HG02571 (cell line): ENCODE measurements around the gene NCAM2.
"Not testable (repeated sequence)": the region's sequence is repeated elsewhere in the genome, so short reads cannot be mapped to it uniquely, and the experiment has no call there.

Source experiments
- ATAC-seq: cut with Tn5 transposase; IDR thresholded peaks from one replicate; pipeline ENCODE4 v1.9.1; 2021; ENCODE audit warnings: mild to moderate bottlenecking, moderate library complexity; ENCODE audit not compliant: unreplicated experiment

Gene NCAM2

DNA sequence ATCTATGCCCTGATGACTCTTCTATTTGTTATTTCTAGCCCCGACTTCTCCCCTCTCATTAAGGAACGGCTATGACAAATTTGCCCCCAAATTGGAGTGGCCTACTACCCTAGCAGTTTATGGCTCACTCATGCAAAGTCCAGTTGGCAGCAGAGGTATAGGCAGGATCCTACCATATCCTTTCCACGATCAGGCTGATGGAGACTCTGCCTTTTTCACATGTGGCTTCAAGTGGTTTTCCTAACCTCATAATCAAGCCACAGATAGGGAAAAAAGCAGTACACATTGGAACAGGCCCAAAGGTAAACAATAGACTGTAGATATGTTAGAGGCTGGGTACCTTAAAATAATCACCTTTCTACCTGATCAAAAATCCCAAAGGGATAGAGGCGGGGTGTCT lies 292.5 kb downstream of the NCAM2 start:
- no peak for ATAC-seq

DNA sequence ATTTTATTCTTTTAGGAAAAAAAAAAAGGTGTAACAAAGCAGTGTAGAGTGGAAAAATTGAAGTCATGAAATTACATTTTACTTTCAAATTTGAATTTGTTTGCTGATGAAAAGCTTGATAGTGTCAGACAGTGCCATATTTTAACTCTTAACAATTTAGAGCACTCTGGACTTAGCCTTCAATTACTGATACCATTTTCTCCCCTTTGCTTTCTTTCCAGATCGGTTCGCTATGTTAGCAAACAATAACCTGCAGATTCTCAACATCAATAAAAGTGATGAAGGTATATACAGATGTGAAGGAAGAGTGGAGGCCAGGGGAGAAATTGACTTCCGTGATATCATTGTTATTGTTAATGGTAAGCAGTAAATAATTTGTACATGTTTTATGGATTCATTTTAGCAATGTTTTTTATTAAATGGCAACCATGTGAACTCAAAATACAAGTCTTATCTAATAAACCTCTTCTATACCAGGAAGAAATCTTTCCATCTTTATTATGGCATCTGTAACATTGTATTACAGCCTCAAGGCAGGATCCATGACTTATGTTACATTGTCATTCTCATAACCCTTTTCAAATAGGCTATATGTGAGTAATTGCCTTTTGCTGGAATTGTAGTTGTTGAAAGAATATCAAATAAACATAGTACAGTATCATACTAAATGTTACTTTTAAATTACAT lies 293.8 kb downstream of the NCAM2 start:
- no peak for ATAC-seq

DNA sequence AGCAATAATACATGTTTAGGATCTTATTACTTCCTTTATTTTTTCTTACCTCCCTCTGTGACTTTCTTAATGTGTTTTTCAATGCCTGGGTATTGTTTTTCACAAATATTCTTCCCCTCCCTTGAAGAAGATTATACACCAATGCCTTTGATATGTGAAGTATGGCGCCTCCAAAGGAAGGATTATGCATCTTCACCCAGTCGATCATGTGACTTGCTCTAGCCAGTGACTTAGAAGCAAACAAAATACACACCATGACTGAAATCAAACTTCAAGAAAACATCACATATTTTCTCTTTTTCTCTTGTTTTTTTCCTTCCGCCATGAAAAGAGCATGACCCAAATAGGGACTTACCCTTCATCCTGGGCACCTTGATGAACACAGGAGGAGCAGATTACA lies 297.1 kb downstream of the NCAM2 start:
- no peak for ATAC-seq

DNA sequence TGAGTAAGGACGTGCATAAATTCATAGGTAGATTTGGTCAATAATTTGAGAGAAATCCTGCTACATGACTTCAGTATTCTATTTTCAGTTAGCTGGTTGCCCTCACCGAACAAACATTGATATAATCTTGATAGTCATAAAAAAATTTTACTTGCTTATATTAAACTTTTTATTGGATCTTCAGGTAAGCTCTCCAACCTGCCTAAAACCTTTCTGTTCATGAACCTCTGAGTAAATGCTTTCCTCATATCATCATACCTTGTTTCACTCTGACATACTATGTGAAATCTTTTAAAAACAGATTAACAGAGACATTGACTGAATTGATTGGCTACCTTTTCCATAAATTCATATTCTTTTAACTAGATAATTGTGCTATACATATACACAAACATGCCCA lies 299.0 kb downstream of the NCAM2 start:
- no peak for ATAC-seq

DNA sequence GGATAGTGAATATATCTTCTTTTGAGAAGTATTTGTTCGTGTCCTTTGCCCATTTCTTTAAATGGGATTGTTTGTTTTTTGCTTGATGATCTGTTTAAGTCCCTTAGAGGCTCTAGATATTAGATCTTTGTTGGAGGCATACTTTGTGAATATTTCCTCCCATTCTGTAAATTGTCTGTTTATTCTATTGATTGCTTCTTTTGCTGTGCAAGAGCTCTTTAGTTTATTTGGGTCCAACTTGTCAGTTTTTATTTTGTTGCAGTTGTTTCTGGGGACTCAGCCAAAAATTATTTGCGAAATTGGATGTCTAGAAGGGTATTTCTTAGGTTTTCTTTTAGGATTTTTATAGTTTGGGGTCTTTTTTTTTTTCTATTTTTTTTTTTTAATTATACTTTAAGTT lies 302.8 kb downstream of the NCAM2 start:
- ATAC-seq: no peak

DNA sequence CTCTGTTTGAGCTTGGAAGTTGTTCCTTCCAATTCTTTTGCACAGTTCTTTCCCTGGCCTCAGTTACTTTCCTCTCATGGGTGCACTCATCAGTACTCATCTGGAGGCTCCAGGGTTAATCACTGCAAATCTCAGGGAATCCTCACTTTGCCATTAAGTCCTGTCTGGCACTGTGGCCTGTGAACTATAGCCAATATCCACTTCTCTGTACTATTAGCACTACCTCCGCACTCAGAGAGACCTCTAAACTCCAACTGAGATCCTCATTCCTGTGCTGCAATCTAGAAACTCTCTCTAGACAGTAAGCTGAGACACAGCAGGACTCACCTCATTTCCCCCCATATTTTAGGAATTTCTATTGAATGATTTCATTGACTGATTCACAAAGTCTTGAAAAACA lies 311.3 kb downstream of the NCAM2 start:
- no peak for ATAC-seq

DNA sequence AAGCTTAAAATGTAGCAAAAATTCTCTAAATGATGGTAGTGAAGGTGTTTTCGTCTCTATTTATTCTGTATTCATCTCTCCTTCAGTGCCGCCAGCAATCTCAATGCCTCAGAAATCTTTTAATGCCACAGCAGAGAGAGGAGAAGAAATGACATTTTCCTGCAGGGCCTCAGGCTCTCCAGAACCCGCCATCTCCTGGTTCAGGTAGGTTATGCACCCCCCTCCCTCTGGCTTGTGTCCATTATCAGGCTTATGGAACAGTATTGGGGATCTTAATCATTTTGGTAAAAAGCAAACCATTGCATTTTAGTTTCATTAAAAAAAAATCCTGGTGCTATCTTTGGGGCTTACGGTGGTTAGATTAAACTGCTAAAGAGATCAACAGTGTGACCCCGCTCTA lies 326.1 kb downstream of the NCAM2 start:
- ATAC-seq: no peak

DNA sequence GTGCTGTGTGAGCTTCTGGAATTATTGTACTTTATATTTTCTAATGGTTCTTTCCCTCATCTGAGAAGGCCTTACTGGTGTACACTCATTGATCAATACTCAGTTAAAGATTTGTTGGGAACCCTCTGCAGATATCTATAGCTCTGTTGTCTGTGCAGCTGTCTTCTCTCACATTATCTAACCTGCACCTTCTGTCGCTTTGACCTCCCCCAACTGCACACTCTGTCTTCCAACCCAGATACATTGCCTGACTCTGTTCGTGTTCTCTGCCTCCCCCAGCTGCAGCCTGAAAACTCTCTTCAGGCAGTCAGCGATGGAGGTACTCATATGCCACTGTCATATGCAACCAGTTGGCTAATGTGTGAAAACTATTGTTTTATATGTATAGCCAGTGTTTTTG lies 334.3 kb downstream of the NCAM2 start:
- no peak for ATAC-seq

DNA sequence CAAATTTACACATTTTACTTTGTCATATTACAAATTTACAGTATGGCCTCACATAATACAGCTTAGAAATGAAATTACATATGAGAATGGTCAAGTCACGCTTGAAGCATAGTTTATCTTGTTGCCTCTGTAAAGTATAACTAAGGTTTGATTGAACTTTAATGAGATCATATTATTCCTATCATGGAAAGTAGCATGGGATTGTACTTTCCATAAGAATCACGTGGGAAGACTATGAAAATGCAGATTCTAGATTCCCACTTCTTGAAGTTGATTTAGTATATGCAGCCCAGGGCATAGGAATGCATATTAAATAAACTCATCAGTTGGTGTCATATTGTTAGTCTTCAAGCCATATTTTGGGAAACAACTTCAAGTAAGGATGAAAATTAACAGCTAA lies 342.8 kb downstream of the NCAM2 start:
- no peak for ATAC-seq

DNA sequence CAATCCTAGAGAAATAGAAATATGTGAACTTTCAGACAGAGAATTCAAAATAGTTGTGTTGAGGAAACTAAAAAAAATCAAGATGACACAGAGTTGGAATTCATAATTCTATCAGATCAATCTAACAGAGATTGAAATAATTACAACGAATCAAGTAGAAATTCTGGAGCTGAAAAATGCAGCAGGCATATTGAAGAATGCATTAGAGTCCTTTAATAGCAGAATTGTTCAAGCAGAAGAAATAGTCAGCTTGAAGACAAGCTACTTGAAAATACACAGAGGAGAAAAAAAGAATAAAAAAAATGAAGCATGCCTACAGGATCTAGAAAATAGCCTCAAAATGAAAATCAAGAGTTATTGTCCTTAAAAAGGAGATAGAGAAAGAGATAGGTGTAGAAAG lies 347.1 kb downstream of the NCAM2 start:
- ATAC-seq: no peak

DNA sequence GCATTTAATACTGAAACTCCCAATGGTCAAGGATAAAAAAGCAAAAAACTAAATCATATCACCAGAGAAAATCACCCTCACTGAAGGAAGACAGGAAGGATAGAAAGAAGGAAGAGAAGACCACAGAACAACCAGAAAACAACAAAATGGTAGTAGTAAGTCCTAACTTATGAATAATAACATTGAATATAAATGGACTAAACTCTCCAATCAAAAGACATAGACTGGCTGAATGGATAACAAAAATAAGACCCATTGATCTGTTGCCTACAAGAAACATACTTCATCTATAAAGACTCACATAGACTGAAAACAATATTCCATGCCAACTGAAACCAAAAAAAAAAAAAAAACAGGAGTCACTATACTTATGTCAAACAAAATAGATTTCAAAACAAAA lies 347.7 kb downstream of the NCAM2 start:
- ATAC-seq: no peak

DNA sequence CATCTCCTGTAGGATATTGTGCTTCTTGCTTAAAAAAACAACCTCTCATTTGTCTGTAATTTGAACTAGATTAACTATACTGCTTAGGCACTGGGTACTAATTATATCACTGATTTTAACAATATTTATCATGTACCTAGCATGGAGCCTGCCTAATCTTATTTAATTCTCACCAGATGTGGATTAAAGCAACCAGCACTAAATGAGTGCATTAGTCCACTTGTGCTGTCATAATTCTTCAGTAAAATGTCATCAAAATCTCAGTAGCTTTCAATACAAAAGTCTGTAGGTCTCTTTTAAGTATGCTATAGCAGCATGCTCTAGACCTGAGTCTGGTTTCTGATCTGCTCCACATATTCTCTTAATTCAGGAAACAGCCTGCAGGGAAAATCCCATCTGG lies 368.1 kb downstream of the NCAM2 start:
- no peak for ATAC-seq

DNA sequence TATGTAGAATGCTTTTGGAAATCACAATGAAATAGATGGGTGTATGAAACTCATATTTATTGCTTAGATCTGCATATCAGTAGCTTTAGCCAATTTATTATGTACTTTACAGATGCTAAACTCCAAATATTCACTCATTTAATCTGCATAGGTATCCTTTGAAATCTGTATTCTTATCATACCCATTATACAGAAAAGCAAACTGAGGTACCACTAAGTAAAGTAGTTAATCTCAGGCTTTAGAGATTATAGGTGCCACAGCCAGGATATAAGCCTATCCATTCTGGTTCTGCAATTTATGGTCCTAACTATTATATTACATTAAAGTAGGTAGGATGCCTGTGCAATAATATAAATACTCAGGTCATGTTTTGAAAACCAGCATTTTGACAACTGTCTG lies 369.4 kb downstream of the NCAM2 start:
- no peak for ATAC-seq

DNA sequence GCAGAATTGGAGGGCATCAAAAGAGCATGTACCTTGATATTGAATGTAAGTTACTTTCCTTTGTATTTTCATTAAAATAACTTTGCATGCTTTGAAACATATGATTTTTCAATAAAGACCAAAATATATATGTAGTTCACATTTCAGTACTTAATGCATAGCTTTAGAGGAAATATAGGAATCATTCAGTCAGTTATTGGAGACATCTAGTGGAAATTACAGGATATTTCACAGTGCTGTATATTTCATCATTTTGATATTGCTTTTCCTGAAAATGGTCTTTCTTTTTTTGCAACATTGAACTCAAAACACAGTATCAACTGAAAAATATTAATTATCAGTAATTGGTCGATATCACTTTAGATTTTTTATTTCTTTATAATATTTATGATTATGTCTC lies 375.8 kb downstream of the NCAM2 start:
- no peak for ATAC-seq

DNA sequence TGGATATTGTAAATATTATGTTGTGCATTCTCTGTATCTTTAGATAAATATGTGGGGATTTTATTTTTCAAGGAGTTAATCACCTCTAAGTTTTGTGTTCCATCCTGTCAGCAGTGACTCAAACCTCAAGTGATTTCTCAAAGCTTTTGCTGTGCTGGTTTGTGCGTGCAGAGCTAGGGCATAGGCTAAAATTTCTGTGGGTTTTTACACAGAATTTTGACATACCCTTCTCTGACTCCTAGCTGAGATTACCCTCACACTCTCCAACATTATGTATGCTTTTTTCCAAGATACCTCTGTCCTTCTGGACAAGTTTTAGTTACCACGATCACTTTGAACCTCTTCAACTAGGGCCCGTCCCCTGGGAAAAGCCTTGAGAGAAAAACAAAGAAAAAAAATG lies 384.9 kb downstream of the NCAM2 start:
- ATAC-seq: no peak

DNA sequence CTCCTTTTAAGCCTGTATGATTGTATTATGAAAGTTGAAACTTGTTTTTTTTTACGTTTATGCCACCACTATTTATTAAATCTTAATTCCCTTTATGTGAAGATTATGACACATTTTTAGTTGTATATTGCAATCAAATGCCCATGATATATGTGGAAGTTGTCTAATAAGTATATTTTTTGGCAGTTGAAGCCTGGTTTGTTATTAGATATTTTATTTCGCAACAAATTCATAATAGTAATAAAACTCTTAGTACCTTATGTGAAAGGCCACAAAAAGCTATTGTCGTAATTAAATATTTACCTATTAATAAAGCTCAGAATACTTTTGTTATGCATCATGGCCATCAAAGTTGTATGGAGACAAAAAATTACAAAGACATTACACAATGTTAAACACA lies 386.8 kb downstream of the NCAM2 start:
- ATAC-seq: no peak

DNA sequence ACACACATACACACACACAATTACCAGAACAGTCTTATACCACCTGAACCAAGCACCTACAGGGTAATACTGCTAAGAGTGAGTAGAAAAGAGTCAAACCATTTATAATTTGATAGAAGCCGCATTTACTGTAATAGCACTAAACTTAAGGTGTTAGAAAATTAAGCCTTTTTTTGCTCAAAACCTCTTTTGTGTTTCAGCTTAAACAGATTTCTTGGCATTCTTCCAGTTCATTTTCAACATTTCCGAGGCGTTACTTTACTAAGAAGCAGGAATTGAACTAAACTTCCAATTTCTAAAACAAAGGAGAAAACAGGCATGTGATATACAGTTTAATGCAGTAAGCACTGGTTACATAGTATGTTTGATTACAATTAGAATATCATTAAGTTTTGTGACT lies 387.2 kb downstream of the NCAM2 start:
- ATAC-seq: no peak

DNA sequence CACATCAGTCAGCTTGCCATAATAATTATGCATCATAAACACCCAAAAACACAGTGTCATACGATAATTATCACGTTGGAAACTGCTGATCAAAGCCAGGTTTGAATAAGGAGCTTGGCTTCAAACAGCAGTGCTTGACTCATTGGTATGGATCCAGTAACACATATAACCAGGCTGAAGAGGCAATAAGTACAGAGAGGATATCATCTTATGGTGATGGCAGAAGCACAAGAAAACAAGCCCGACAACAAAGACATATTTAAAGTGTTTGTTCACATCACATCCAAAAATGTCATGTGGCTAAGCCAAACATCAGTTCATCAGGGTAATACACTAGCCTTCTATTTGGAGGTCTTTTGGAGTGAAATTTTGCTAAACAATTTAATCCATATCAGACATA lies 389.7 kb downstream of the NCAM2 start:
- ATAC-seq: no peak

DNA sequence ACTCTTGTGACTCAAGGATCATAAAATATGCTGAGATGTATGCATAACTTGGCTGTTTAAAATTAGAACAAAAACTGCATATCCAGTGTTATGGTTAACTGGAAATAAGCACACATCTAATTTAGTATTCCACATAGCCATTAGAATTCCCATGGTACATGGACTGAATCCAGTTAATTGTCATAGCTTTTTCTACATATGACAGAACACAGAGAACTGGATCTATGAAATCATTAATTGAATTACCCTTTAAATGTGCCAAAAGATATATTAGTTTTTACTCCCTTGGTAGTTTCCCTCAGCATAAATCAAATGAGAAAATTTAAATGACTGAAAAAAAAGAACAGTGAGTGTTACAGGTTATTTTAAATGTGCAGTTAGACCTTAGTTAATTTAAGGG lies 395.9 kb downstream of the NCAM2 start:
- ATAC-seq: no peak

DNA sequence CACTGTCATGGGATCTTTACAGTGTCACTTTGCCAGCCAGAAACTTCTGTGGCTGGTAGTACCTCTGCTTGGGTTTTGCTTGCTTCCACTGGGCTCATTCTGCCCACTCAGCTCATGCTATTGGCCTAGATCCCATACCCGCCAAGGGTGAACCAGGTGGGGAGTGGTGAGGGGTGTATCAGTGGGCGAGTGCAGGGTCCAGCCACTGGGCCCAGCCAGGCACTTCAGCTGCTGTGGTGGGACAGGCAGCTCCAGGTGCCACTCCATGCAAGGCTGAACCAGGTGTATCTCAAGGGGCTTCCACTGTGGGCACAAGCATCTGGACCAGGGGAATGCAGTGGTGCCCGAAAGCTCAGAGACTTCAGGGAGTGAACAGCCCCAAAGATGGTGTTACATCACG lies 398.2 kb downstream of the NCAM2 start:
- ATAC-seq: no peak

DNA sequence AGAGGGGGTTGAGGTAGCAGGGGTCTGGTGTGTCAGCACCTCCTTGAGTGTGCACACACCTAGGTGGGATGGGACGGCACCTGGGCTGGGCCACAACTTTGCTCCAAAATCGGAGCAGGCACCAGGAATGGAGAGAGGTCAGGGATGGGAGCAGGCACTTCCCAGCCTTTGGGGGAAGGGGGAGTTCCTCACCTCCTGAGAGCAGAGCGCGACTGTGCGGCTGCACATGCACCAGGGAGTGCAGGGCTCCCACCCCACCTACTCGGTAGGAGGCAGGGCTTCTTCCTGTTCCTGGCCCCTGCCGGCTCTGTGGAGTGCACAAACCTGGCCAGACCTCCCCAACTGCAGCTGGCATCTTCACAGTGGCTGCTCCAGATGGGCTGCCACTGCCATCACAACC lies 399.3 kb downstream of the NCAM2 start:
- no peak for ATAC-seq

DNA sequence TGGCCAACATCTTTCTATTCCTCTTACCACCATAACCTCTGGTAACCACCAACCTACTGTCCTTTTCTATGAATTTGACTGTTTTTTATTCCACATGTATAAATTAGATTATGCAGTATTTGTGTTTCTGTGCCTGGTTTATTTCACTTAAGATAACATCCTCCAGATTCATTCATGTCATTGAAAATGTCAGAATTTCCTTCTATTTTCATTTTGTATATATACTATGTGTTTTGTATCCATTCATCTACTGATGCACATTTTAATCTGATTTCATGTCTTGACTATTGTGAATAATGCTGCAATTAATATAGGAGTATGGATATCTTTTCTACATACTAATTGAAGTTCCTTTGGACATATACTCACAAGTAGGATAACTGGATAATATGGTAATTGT lies 403.2 kb downstream of the NCAM2 start:
- ATAC-seq: no peak

DNA sequence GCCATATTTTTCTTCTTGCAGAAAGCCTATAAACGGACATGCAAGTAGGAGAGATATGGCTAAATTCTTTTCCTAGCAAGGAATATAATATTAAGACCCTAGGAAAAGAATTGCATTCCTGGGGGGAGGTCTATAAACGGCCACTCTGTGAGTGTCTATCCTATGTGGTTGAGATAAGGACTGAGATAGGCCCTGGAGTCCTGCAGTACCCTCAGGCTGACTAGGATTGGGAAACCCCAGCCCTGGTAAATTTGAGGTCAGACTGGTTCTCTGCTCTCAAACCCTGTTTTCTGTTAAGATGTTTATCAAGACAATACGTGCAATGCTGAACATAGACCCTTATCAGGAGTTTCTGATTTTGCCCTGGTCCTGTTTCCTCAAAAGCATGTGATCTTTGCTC lies 404.0 kb downstream of the NCAM2 start:
- not testable (repeated sequence) for ATAC-seq

DNA sequence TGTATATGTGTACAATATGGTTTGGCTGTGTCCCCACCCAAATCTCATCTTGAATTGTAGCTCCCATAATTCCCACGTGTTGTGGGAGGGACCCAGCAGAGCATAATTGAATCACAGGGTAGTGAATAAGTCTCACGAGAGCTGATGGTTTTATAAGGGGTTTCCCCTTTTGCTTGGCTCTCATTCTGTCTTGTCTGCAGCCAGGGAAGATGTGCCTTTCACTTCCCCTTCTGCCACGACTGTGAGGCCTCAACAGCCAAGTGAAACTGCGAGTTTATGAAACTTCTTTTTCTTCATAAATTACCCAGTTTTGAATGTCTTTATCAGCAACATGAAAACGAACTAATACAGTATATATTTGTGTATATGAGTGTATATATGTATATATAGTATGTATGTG lies 406.1 kb downstream of the NCAM2 start:
- ATAC-seq: not testable (repeated sequence)
